Uterus (tissue), 4 donors: Measurements from ENCODE around the gene NCOA3. TPM values are rescaled to one million over a fixed set of nuclear protein-coding genes. Genes with fewer than 3 reads are reported as not detected.

Experiments used
- DNase-seq, 2 donors: peaks; one replicate each; pipeline ENCODE4 v3.0.0-alpha.2; 2019 to 2020
- H3K27ac ChIP-seq, 2 donors: fragments of 200-600 bp; sonication (generic); 1 replicate in 1 of 2; 2 replicates in 1 of 2; pipeline ENCODE4 v1.5.1; 2016 to 2018
- H3K27me3 ChIP-seq, 2 donors: fragments of 200-600 bp; sonication (generic); one replicate each; pipeline ENCODE4 v1.5.1; 2018 to 2019; ENCODE audit warnings: control low read depth in 1 of 2
- H3K36me3 ChIP-seq, 2 donors: fragments of 200-600 bp; sonication (generic); one replicate each; pipeline ENCODE4 v1.5.1; 2019; ENCODE audit warnings: control low read depth in 1 of 2
- H3K4me1 ChIP-seq, 2 donors: fragments of 200-600 bp; sonication (generic); one replicate each; pipeline ENCODE4 v1.5.1; 2018 to 2019; ENCODE audit warnings: control low read depth in 1 of 2
- H3K4me3 ChIP-seq, 2 donors: fragments of 200-600 bp; sonication (generic); 1 replicate in 1 of 2; 2 replicates in 1 of 2; pipeline ENCODE4 v1.5.1; 2018 to 2019; ENCODE audit warnings: mild to moderate bottlenecking in 1 of 2
- H3K9me3 ChIP-seq, 2 donors: fragments of 200-600 bp; sonication (generic); one replicate each; pipeline ENCODE4 v1.5.1; 2019; ENCODE audit warnings: control low read depth in 1 of 2
- CTCF ChIP-seq, 4 experiments: fragments of 200-600 bp in 2 of 4; fragments of 450-650 bp in 2 of 4; sonication (generic) in 2 of 4; IDR thresholded peaks; one replicate each; pipeline ENCODE4 v1.5.1; 2016 to 2019; ENCODE audit warnings: antibody characterized with exemption in 4 of 4, mild to moderate bottlenecking in 2 of 4, moderate library complexity in 1 of 4
- POLR2A ChIP-seq, 2 donors: fragments of 450-650 bp; IDR thresholded peaks; one replicate each; pipeline ENCODE4 v1.6.1; 2016; ENCODE audit warnings: antibody characterized with exemption in 2 of 2, mild to moderate bottlenecking in 1 of 2, moderate library complexity in 1 of 2
- intact Hi-C: fragments of 100-400 bp; cut with DNase I; formaldehyde crosslinking; loops from one replicate; pipeline ENCODE4 v1.15.1; 2023; ENCODE audit warnings: low total_unique reads
- total RNA-seq, 4 donors: library from RNA; depleted of rRNA in 3 of 4; stranded (reverse); fragments of >200 nt in 3 of 4; gene quantifications; one replicate each; pipeline versions ENCODE4 v1.1.0 to v1.2.4, GENCODE V29; 2014 to 2023
- donor health status: DM: yes; HTN: yes; CAD: no.

NCOA3 gene
- total RNA-seq, 4 donors from 2014 or later: 27.9 to 59.2 (median 44.2) TPM

GRCh38 chr20:47661714-47662113 is 160.0 kb downstream of the NCOA3 start:
- Histone ChIP-seq H3K27ac (no peak overlapping the region), H3K27me3 (no peaks in the 10 kb centered on the region), H3K9me3 (no peaks in the 10 kb centered on the region), H3K4me1 (no peaks in the 10 kb centered on the region), H3K36me3 (no peaks in the 10 kb centered on the region), H3K4me3 (no peak overlapping the region)
- intact Hi-C loops: loop anchor here (5.0 kb wide), 1 partner anchor 961 kb away; no protein-coding TSS in a partner anchor
- no peak for DNase-seq
- TF ChIP-seq POLR2A (IDR thresholded peaks at IDR 0.05) (no peak), CTCF (IDR thresholded peaks at IDR 0.05) (no peak)

- intact Hi-C loops: loop anchor here (5.0 kb wide), 1 partner anchor 960 kb away; no protein-coding TSS in a partner anchor
- Histone ChIP-seq H3K36me3 (no peaks in the 10 kb centered on the region), H3K4me3 (no peak overlapping the region), H3K27ac (peak overlapping the region in 1 of 2 donors; percentile 12), H3K27me3 (no peaks in the 10 kb centered on the region), H3K4me1 (no peaks in the 10 kb centered on the region), H3K9me3 (no peaks in the 10 kb centered on the region)
- TF ChIP-seq CTCF (IDR thresholded peaks at IDR 0.05) (no peak), POLR2A (IDR thresholded peaks at IDR 0.05) (no peak)
- no peak for DNase-seq
These were observed 161.0 kb downstream of the NCOA3 start for GRCh38 chr20:47662483-47663353.

GRCh38 chr20:47663354-47664067 is 161.8 kb downstream of the NCOA3 start:
- intact Hi-C loops: loop anchor here (5.0 kb wide), 1 partner anchor 959 kb away; no protein-coding TSS in a partner anchor
- peak overlapping the region; percentile 46 to 55 for H3K27ac ChIP-seq
- H3K36me3 ChIP-seq: no peaks in the 10 kb centered on the region
- peak; percentile 83 for DNase-seq
- TF ChIP-seq POLR2A (IDR thresholded peaks at IDR 0.05) (peak in 1 of 2 donors; percentile 15), CTCF (IDR thresholded peaks at IDR 0.05) (peak; percentile 91 to 98 (median 96))
- no peaks in the 10 kb centered on the region for H3K9me3 ChIP-seq
- H3K4me1 ChIP-seq: no peaks in the 10 kb centered on the region
- no peaks in the 10 kb centered on the region for H3K27me3 ChIP-seq
- no peak overlapping the region for H3K4me3 ChIP-seq

GRCh38 chr20:47664068-47664437 is 162.4 kb downstream of the NCOA3 start:
- no peaks in the 10 kb centered on the region for H3K36me3 ChIP-seq

GRCh38 chr20:47664744-47665143 is 163.1 kb downstream of the NCOA3 start:
- H3K27ac ChIP-seq: peak overlapping the region in 1 of 2 donors; percentile 55
- no peaks in the 10 kb centered on the region for H3K4me1 ChIP-seq
- intact Hi-C loops: loop anchor here (5.0 kb wide), 1 partner anchor 958 kb away; no protein-coding TSS in a partner anchor
- no peak for DNase-seq
- no peaks in the 10 kb centered on the region for H3K9me3 ChIP-seq
- no peak for TF ChIP-seq POLR2A (IDR thresholded peaks at IDR 0.05)
- H3K27me3 ChIP-seq: no peaks in the 10 kb centered on the region
- H3K4me3 ChIP-seq: no peak overlapping the region
- H3K36me3 ChIP-seq: no peaks in the 10 kb centered on the region

More at GRCh38 chr20:47664068-47664437, 162.4 kb downstream of the NCOA3 start:
- intact Hi-C loops: loop anchor here (5.0 kb wide), 1 partner anchor 958 kb away; no protein-coding TSS in a partner anchor
- Histone ChIP-seq H3K27ac (peak overlapping the region; percentile 46 to 55), H3K4me3 (no peak overlapping the region), H3K9me3 (no peaks in the 10 kb centered on the region), H3K4me1 (no peaks in the 10 kb centered on the region), H3K27me3 (no peaks in the 10 kb centered on the region)
- DNase-seq: no peak
- no peak for TF ChIP-seq POLR2A (IDR thresholded peaks at IDR 0.05)
